GM21723 (cell line): ENCODE data around the gene PRPF6.
"Not testable (repeated sequence)": the region's sequence is repeated elsewhere in the genome, so short reads cannot be mapped to it uniquely, and the experiment has no call there.

Experiments used
- ATAC-seq: cut with Tn5 transposase; IDR thresholded peaks from one replicate; pipeline ENCODE4 v1.9.1; 2021; ENCODE audit warnings: mild to moderate bottlenecking, moderate library complexity; ENCODE audit not compliant: unreplicated experiment

The PRPF6 gene

GRCh38 chr20:64009811-64010387, 29.0 kb downstream of the PRPF6 start:
- ATAC-seq: no peak

- ATAC-seq: no peak
Observed at GRCh38 chr20:64010711-64011237, 29.8 kb downstream of the PRPF6 start.

- ATAC-seq: no peak
Observed at GRCh38 chr20:64011366-64011779, 30.4 kb downstream of the PRPF6 start.

GRCh38 chr20:64012385-64013154, 31.6 kb downstream of the PRPF6 start:
- ATAC-seq: not testable (repeated sequence)

- ATAC-seq: no peak
Observed at GRCh38 chr20:64015635-64016034, 34.7 kb downstream of the PRPF6 start.

- ATAC-seq: no peak
Observed at GRCh38 chr20:64021124-64021975, 40.4 kb downstream of the PRPF6 start.

GRCh38 chr20:64022671-64023360, 41.9 kb downstream of the PRPF6 start:
- no peak for ATAC-seq

- no peak for ATAC-seq
Observed at GRCh38 chr20:64023361-64024140, 42.6 kb downstream of the PRPF6 start.

GRCh38 chr20:64024141-64024990, 43.4 kb downstream of the PRPF6 start:
- ATAC-seq: no peak

- no peak for ATAC-seq
Observed at GRCh38 chr20:64025101-64025825, 44.3 kb downstream of the PRPF6 start.

- ATAC-seq: no peak
Observed at GRCh38 chr20:64025826-64026412, 45.0 kb downstream of the PRPF6 start.

GRCh38 chr20:64027981-64028685, 47.2 kb downstream of the PRPF6 start:
- no peak for ATAC-seq

GRCh38 chr20:64029293-64030117, 48.6 kb downstream of the PRPF6 start:
- ATAC-seq: no peak

GRCh38 chr20:64030371-64031134, 49.6 kb downstream of the PRPF6 start:
- no peak for ATAC-seq

GRCh38 chr20:64031822-64032314, 50.9 kb downstream of the PRPF6 start:
- ATAC-seq: no peak
